GM19455 (cell line): ENCODE results near the gene MINK1.

ENCODE experiments used
- ATAC-seq: cut with Tn5 transposase; IDR thresholded peaks from one replicate; pipeline ENCODE4 v1.9.1; 2021; ENCODE audit not compliant: unreplicated experiment

The MINK1 gene

DNA sequence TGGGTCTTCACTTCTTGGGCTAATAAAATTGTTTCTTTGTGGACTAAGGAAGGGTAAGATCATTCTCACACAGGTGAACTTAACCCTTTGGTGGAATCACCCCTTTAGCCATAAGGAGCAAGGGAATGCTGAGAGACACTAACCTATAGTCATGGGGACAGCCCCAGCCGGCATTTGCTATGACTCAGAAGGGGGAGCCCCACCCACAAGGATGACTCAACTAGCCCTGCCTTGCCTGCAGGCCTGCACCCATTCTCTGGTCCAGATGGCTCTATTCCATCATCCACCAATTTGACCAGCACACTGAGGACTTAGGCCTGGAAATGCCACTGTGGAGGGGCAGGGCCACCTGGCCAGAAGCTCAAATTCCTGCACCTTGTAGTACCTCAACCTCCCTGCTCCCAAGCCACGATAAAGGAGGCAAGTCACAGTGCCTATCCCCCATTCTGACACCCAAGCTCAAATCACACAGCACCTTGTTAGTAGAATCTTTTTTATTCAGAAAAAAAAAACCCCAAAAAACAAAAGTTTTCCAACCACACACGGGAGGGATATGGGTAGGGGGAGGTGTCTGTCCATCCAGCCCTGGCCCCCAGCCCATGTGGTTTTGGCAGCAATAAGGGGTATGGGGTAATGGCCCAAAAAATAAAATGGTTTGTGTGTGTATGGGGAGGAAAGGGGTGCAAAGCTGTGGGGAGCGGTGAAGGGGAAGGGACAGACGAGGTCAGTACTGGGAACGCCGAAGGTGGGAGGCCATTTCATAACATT is 112.2 kb downstream of the MINK1 start:
- ATAC-seq, result no peak

DNA sequence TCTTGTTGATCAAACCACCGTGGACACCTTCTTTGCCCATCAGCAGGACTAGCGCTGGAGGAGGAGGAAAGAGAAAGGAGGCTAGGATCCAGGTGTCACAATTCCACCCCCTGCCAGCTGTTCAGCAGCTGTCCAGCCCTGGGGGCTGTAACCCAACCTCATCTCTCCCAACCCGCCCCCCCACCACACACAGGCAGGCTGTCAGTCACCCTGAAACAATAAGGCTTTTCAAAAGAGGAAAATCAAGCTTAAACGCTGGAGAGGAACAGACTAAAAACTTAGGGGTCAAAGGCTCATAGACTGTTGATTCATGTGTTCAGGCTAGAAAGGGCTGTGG is 112.8 kb downstream of the MINK1 start:
- ATAC-seq, result no peak

- ATAC-seq, result no peak
Measured at GRCh38 chr17:4946312-4946976, 113.3 kb downstream of the MINK1 start.

DNA sequence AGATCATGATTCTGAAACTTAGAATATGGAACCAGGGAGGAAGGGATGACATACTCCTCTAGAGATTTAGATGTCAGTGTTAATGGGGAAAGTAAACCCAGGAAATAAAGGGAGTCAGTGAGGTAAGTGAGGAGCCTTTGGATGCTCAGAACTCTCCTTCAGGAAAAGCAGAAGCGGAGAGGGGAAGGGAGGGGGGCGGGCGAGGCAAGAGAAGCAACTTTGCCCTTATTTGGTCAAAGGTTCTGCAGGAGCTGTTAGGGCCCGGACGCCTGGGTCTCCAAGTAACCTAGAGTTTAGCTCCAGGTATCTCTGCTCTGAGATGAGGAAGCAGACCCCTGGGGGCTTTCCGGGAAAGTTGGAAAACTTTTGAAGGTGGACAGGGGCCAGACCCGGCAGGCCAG is 113.9 kb downstream of the MINK1 start:
- no peak for ATAC-seq
